Body of pancreas (tissue), 4 donors: ENCODE data around the gene MED12L. TPM values are rescaled to one million over a fixed set of nuclear protein-coding genes. Genes with fewer than 3 reads are reported as not detected.

Experiments used
- ATAC-seq: fragments of 150-250 bp; one replicate; pipeline ENCODE4 v1.9.1; 2016
- DNase-seq, 4 donors: peaks; one replicate each; pipeline ENCODE4 v3.0.0-alpha.2; 2019
- H3K27ac ChIP-seq, 4 donors: fragments of 200-600 bp; sonication (generic); 1 replicate in 3 of 4; 2 replicates in 1 of 4; pipeline versions ENCODE4 v1.5.1 to v1.6.1; 2016 to 2019; ENCODE audit warnings: mild to moderate bottlenecking in 1 of 4, mixed read lengths in 1 of 4, moderate library complexity in 1 of 4
- H3K27me3 ChIP-seq, 2 donors: fragments of 200-600 bp; sonication (generic); one replicate each; pipeline ENCODE4 v1.6.0; 2016; ENCODE audit warnings: mild to moderate bottlenecking in 1 of 2
- H3K36me3 ChIP-seq, 2 donors: fragments of 200-600 bp; sonication (generic); replicated peaks in 1 of 2; 2 replicates each; pipeline ENCODE4 v1.5.1; 2016; ENCODE audit warnings: low read depth in 2 of 2; ENCODE audit not compliant: insufficient read depth in 1 of 2
- H3K4me1 ChIP-seq: fragments of 200-600 bp; sonication (generic); one replicate; pipeline ENCODE4 v1.6.0; 2016
- H3K4me3 ChIP-seq, 2 donors: fragments of 200-600 bp; sonication (generic); 1 replicate in 1 of 2; 2 replicates in 1 of 2; pipeline ENCODE4 v1.5.1; 2016 to 2019
- H3K9me3 ChIP-seq, 3 donors: fragments of 200-600 bp; sonication (generic); 1 replicate in 2 of 3; 2 replicates in 1 of 3; pipeline ENCODE4 v1.5.1; 2016
- CTCF ChIP-seq, 7 experiments: fragments of 450-650 bp in 4 of 7; fragments of 200-600 bp in 3 of 7; sonication (generic) in 3 of 7; IDR thresholded peaks; one replicate each; pipeline ENCODE4 v1.5.1; 2016 to 2019; ENCODE audit warnings: antibody characterized with exemption in 7 of 7
- POLR2A ChIP-seq, 3 donors: fragments of 450-650 bp; IDR thresholded peaks; one replicate each; pipeline ENCODE4 v1.6.1; 2016; ENCODE audit warnings: antibody characterized with exemption in 3 of 3, mild to moderate bottlenecking in 2 of 3
- WGBS, 2 donors: methylation state at CpG; one replicate each; pipeline ENCODE4 v1.1.5; 2017; 5-methylcytosine and 5-hydroxymethylcytosine counted together
- intact Hi-C: fragments of 100-400 bp; cut with DNase I; formaldehyde crosslinking; loops from one replicate; pipeline ENCODE4 v1.15.1; 2023
- total RNA-seq, 2 donors: library from RNA; depleted of rRNA; stranded (reverse); fragments of >200 nt; gene quantifications; one replicate each; pipeline ENCODE4 v1.1.0, GENCODE V29; 2016

Gene MED12L
- total RNA-seq, 2 donors from 2014 or later = 0.33 to 0.78 TPM

- ATAC-seq = no peak
- no peak overlapping the region for H3K27ac ChIP-seq
- no peak for DNase-seq
- 61 to 62% methylated on average over 3 of the region's 3 CpGs for WGBS, 2 donors
- H3K27me3 ChIP-seq = no peaks in the 10 kb centered on the region
- H3K4me1 ChIP-seq = no peaks in the 10 kb centered on the region
- H3K36me3 ChIP-seq = no peaks in the 10 kb centered on the region
- TF ChIP-seq POLR2A (IDR thresholded peaks at IDR 0.05) (no peak), CTCF (IDR thresholded peaks at IDR 0.05) (no peak)
- no peaks in the 10 kb centered on the region for H3K9me3 ChIP-seq
- H3K4me3 ChIP-seq = no peak overlapping the region
- intact Hi-C loops = no loop called here
These were observed 47.7 kb downstream of the MED12L start for GRCh38 chr3:151133175-151133574.

GRCh38 chr3:151133917-151134450, 48.5 kb downstream of the MED12L start:
- 44 to 54% methylated on average over 8 of the region's 8 CpGs for whole genome bisulfite sequencing, 2 donors

GRCh38 chr3:151135541-151136337, 50.3 kb downstream of the MED12L start:
- Histone ChIP-seq H3K4me3 (no peak overlapping the region), H3K36me3 (no peaks in the 10 kb centered on the region), H3K9me3 (no peaks in the 10 kb centered on the region), H3K27me3 (no peaks in the 10 kb centered on the region), H3K4me1 (no peaks in the 10 kb centered on the region), H3K27ac (no peak overlapping the region)
- WGBS, 2 donors = 48 to 58% methylated on average over 5 of the region's 5 CpGs
- TF ChIP-seq CTCF (IDR thresholded peaks at IDR 0.05) = no peak
- no peak for TF ChIP-seq POLR2A (IDR thresholded peaks at IDR 0.05)
- no peak for ATAC-seq
- DNase-seq = peak; percentile 50 to 79 (median 64)
- intact Hi-C loops = no loop called here

More at GRCh38 chr3:151133917-151134450, 48.5 kb downstream of the MED12L start:
- Histone ChIP-seq H3K9me3 (no peaks in the 10 kb centered on the region), H3K4me1 (no peaks in the 10 kb centered on the region), H3K4me3 (no peak overlapping the region), H3K27ac (no peak overlapping the region), H3K27me3 (no peaks in the 10 kb centered on the region), H3K36me3 (no peaks in the 10 kb centered on the region)
- DNase-seq = peak in 1 of 4 donors; percentile 10
- TF ChIP-seq POLR2A (IDR thresholded peaks at IDR 0.05) (no peak), CTCF (IDR thresholded peaks at IDR 0.05) (no peak)
- intact Hi-C loops = no loop called here
- ATAC-seq = no peak

GRCh38 chr3:151142929-151143328, 57.5 kb downstream of the MED12L start:
- Histone ChIP-seq H3K27me3 (no peaks in the 10 kb centered on the region), H3K9me3 (no peaks in the 10 kb centered on the region), H3K4me1 (peaks cover 4% of the 10 kb centered on the region), H3K27ac (no peak overlapping the region), H3K36me3 (no peaks in the 10 kb centered on the region), H3K4me3 (no peak overlapping the region)
- intact Hi-C loops = loop anchor here (5.0 to 10.0 kb wide), 2 partner anchors 208 to 426 kb away; no protein-coding TSS in a partner anchor
- ATAC-seq (no peak), DNase-seq (no peak)
- WGBS, 2 donors = 65 to 69% methylated on average over 5 of the region's 5 CpGs
- TF ChIP-seq POLR2A (IDR thresholded peaks at IDR 0.05) (no peak), CTCF (IDR thresholded peaks at IDR 0.05) (no peak)
